Upper lobe of left lung (tissue), 6 donors: ENCODE data around the gene NALCN. TPM values are rescaled to one million over a fixed set of nuclear protein-coding genes. Genes with fewer than 3 reads are reported as not detected.

Experiments
- ATAC-seq, 2 donors: fragments of 200-7000 bp; cut with Tn5 transposase; one replicate each; pipeline ENCODE4 v1.9.1; 2022; ENCODE audit warnings: mild to moderate bottlenecking in 2 of 2, moderate library complexity in 2 of 2; ENCODE audit not compliant: low FRiP score in 2 of 2
- DNase-seq, 2 donors: peaks; one replicate each; pipeline ENCODE4 v3.0.0-alpha.2; 2019 to 2020
- H3K27ac ChIP-seq, 4 donors: fragments of 200-600 bp; sonication (generic); one replicate each; pipeline ENCODE4 v1.5.1; 2016 to 2019
- H3K27me3 ChIP-seq, 4 donors: fragments of 200-600 bp; sonication (generic); one replicate each; pipeline ENCODE4 v1.5.1; 2017 to 2019
- H3K36me3 ChIP-seq, 4 donors: fragments of 200-600 bp; sonication (generic); one replicate each; pipeline ENCODE4 v1.5.1; 2016 to 2019
- H3K4me1 ChIP-seq, 4 donors: fragments of 200-600 bp; sonication (generic); one replicate each; pipeline ENCODE4 v1.5.1; 2018 to 2019
- H3K4me3 ChIP-seq, 4 donors: fragments of 200-600 bp; sonication (generic); one replicate each; pipeline ENCODE4 v1.5.1; 2017 to 2019; ENCODE audit warnings: mild to moderate bottlenecking in 2 of 4, moderate library complexity in 1 of 4
- H3K9me3 ChIP-seq, 4 donors: fragments of 200-600 bp; sonication (generic); one replicate each; pipeline ENCODE4 v1.5.1; 2018 to 2019
- CTCF ChIP-seq, 6 experiments: fragments of 450-650 bp in 4 of 6; fragments of 200-600 bp in 2 of 6; sonication (generic) in 2 of 6; IDR thresholded peaks; one replicate each; pipeline ENCODE4 v1.5.1; 2016 to 2019; ENCODE audit warnings: antibody characterized with exemption in 6 of 6
- EP300 ChIP-seq, 4 donors: sonication (generic); formaldehyde crosslinking; IDR thresholded peaks; one replicate each; pipeline ENCODE4 v1.5.1; 2017; ENCODE audit warnings: antibody characterized with exemption in 4 of 4, control low read depth in 2 of 4
- POLR2A ChIP-seq, 4 donors: fragments of 450-650 bp; IDR thresholded peaks; one replicate each; pipeline ENCODE4 v1.5.1; 2016 to 2017; ENCODE audit warnings: antibody characterized with exemption in 4 of 4, mild to moderate bottlenecking in 2 of 4
- POLR2AphosphoS5 ChIP-seq, 2 donors: sonication (generic); formaldehyde crosslinking; IDR thresholded peaks; one replicate each; pipeline ENCODE4 v1.5.1; 2017; ENCODE audit warnings: antibody characterized with exemption in 2 of 2
- WGBS, 2 donors: methylation state at CpG; one replicate each; pipeline ENCODE4 v1.1.5; 2017 to 2018; 5-methylcytosine and 5-hydroxymethylcytosine counted together
- total RNA-seq, 6 donors: library from RNA; depleted of rRNA in 4 of 6; stranded (reverse); fragments of >200 nt in 4 of 6; gene quantifications; one replicate each; pipeline versions ENCODE4 v1.1.0 to v1.2.1, GENCODE V29; 2016 to 2021
- donor health status: DM: no; HTN: no; CAD: no; lungs with moderate emphysema.
- donor health status: DM: no; HTN: yes; CAD: no; lungs with severe emphysema.

The NALCN gene
- total RNA-seq, 6 donors from 2014 or later = under 0.01 to 1.8 (median 1.1) TPM

GRCh38 chr13:101360525-101360924, 55.8 kb downstream of the NALCN start:
- TF ChIP-seq CTCF (IDR thresholded peaks at IDR 0.05) = no peak
- TF ChIP-seq POLR2A (IDR thresholded peaks at IDR 0.05) = no peak
- TF ChIP-seq EP300 (IDR thresholded peaks at IDR 0.05) = no peak
- no peak for TF ChIP-seq POLR2AphosphoS5 (IDR thresholded peaks at IDR 0.05)
- WGBS, 2 donors = 50 to 63% methylated on average over 3 of the region's 3 CpGs
- DNase-seq = no peak
- H3K27me3 ChIP-seq = no peaks in the 10 kb centered on the region
- no peaks in the 10 kb centered on the region for H3K4me1 ChIP-seq
- H3K27ac ChIP-seq = no peak overlapping the region
- H3K36me3 ChIP-seq = no peaks in the 10 kb centered on the region
- H3K9me3 ChIP-seq = no peaks in the 10 kb centered on the region
- ATAC-seq = no peak
- no peak overlapping the region for H3K4me3 ChIP-seq

DNA sequence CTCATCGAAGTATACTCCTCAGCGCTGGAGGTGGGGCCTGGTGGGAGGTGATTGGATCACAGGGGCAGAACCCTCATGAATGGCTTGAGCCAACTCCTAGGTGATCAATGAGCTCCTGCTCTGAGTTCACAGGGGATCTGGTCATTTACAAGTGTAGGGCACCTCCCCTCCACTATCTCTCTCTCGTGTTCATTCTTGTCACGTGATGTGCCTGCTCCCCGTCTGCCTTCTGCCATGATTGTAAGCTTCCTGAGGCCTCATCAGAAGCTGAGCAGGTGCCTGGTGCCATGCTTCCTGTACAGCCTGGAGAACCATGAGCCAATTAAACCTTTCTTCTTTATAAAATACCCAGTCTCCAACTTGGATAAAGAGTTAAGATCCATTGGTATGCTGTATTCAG, 61.4 kb downstream of the NALCN start:
- 89 to 91% methylated on average over 5 of the region's 5 CpGs for WGBS, 2 donors
- Histone ChIP-seq H3K4me1 (no peaks in the 10 kb centered on the region), H3K27ac (no peak overlapping the region), H3K27me3 (no peaks in the 10 kb centered on the region), H3K36me3 (no peaks in the 10 kb centered on the region), H3K4me3 (no peak overlapping the region), H3K9me3 (no peaks in the 10 kb centered on the region)
- no peak for TF ChIP-seq POLR2A (IDR thresholded peaks at IDR 0.05)
- no peak for TF ChIP-seq POLR2AphosphoS5 (IDR thresholded peaks at IDR 0.05)
- no peak for TF ChIP-seq EP300 (IDR thresholded peaks at IDR 0.05)
- no peak for TF ChIP-seq CTCF (IDR thresholded peaks at IDR 0.05)
- DNase-seq = no peak
- ATAC-seq = no peak

GRCh38 chr13:101346942-101347728, 69.2 kb downstream of the NALCN start:
- Histone ChIP-seq H3K9me3 (peaks cover 0 to 3% (median 0%) of the 10 kb centered on the region in 4 donors), H3K36me3 (no peaks in the 10 kb centered on the region), H3K4me1 (no peaks in the 10 kb centered on the region), H3K27ac (no peak overlapping the region), H3K4me3 (no peak overlapping the region), H3K27me3 (no peaks in the 10 kb centered on the region)
- DNase-seq = no peak
- no peak for TF ChIP-seq POLR2AphosphoS5 (IDR thresholded peaks at IDR 0.05)
- TF ChIP-seq EP300 (IDR thresholded peaks at IDR 0.05) = no peak
- no peak for TF ChIP-seq CTCF (IDR thresholded peaks at IDR 0.05)
- TF ChIP-seq POLR2A (IDR thresholded peaks at IDR 0.05) = no peak
- no peak for ATAC-seq
- 78 to 80% methylated on average over 5 of the region's 5 CpGs for WGBS, 2 donors

GRCh38 chr13:101346161-101346560, 70.1 kb downstream of the NALCN start:
- no peaks in the 10 kb centered on the region for H3K27me3 ChIP-seq
- H3K4me1 ChIP-seq = no peaks in the 10 kb centered on the region
- no peak overlapping the region for H3K27ac ChIP-seq
- WGBS, 2 donors = 87 to 88% methylated on average over 4 of the region's 4 CpGs
- TF ChIP-seq EP300 (IDR thresholded peaks at IDR 0.05) (no peak), CTCF (IDR thresholded peaks at IDR 0.05) (no peak), POLR2AphosphoS5 (IDR thresholded peaks at IDR 0.05) (no peak), POLR2A (IDR thresholded peaks at IDR 0.05) (no peak)
- no peaks in the 10 kb centered on the region for H3K36me3 ChIP-seq
- H3K4me3 ChIP-seq = no peak overlapping the region
- H3K9me3 ChIP-seq = peaks cover 0 to 3% (median 0%) of the 10 kb centered on the region in 4 donors
- no peak for ATAC-seq
- no peak for DNase-seq
